Trophoblast cell (in vitro differentiated cells and primary cell): ENCODE data around the gene APEX1.
"Not testable (repeated sequence)": the region's sequence is repeated elsewhere in the genome, so short reads cannot be mapped to it uniquely, and the experiment has no call there.

Experiments
- DNase-seq, 2 donors: peaks; one replicate each; pipeline ENCODE4 v3.0.0-alpha.2; 2016
- H2AFZ ChIP-seq: 2 replicates; pipeline ENCODE4 v1.6.1; 2013; ENCODE audit warnings: low read length, moderate library complexity, mild to moderate bottlenecking; ENCODE audit not compliant: insufficient read depth, poor library complexity
- H2AK5ac ChIP-seq: 2 replicates; pipeline ENCODE4 v1.6.1; 2013; ENCODE audit warnings: mild to moderate bottlenecking, low read length
- H2BK120ac ChIP-seq: 2 replicates; pipeline ENCODE4 v1.6.1; 2013; ENCODE audit warnings: low read length, mild to moderate bottlenecking, moderate library complexity; ENCODE audit not compliant: insufficient read depth, poor library complexity
- H2BK12ac ChIP-seq: 2 replicates; pipeline ENCODE4 v1.6.1; 2013; ENCODE audit warnings: mild to moderate bottlenecking, low read length, moderate library complexity
- H2BK5ac ChIP-seq: 2 replicates; pipeline ENCODE4 v1.6.1; 2013; ENCODE audit warnings: low read length, low read depth, moderate library complexity, mild to moderate bottlenecking; ENCODE audit not compliant: poor library complexity
- H3K14ac ChIP-seq: 2 replicates; pipeline ENCODE4 v1.6.1; 2013; ENCODE audit warnings: mild to moderate bottlenecking, low read length
- H3K18ac ChIP-seq: 2 replicates; pipeline ENCODE4 v1.6.1; 2013; ENCODE audit warnings: mild to moderate bottlenecking, low read length
- H3K23ac ChIP-seq: 2 replicates; pipeline ENCODE4 v1.6.1; 2013; ENCODE audit warnings: low read length
- H3K27ac ChIP-seq: 2 replicates; pipeline ENCODE4 v1.5.1; 2013; ENCODE audit warnings: low read depth, mild to moderate bottlenecking, inconsistent platforms, low read length, moderate library complexity
- H3K27me3 ChIP-seq: 2 replicates; pipeline ENCODE4 v1.6.1; 2013; ENCODE audit warnings: inconsistent platforms, mild to moderate bottlenecking, low read length, moderate library complexity; ENCODE audit not compliant: insufficient read depth
- H3K36me3 ChIP-seq, 2 experiments: 1 replicate in 1 of 2; 2 replicates in 1 of 2; pipeline ENCODE4 v1.6.1; 2013; ENCODE audit warnings: low read length in 2 of 2, mild to moderate bottlenecking in 2 of 2, moderate library complexity in 1 of 2; ENCODE audit not compliant: insufficient read depth in 2 of 2, control insufficient read depth in 1 of 2
- H3K4ac ChIP-seq: 2 replicates; pipeline ENCODE4 v1.6.1; 2013; ENCODE audit warnings: low read depth, mild to moderate bottlenecking, low read length, moderate library complexity
- H3K4me1 ChIP-seq, 2 experiments: 1 replicate in 1 of 2; 2 replicates in 1 of 2; pipeline ENCODE4 v1.6.1; 2013; ENCODE audit warnings: low read length in 2 of 2, mild to moderate bottlenecking in 2 of 2, moderate library complexity in 1 of 2; ENCODE audit not compliant: insufficient read depth in 2 of 2, control insufficient read depth in 1 of 2
- H3K4me2 ChIP-seq: 2 replicates; pipeline ENCODE4 v1.6.1; 2013; ENCODE audit warnings: inconsistent platforms, mild to moderate bottlenecking, low read length, moderate library complexity
- H3K4me3 ChIP-seq: 2 replicates; pipeline ENCODE4 v1.5.1; 2013; ENCODE audit warnings: mild to moderate bottlenecking, low read depth, low read length, inconsistent platforms
- H3K79me1 ChIP-seq: one replicate; pipeline ENCODE4 v1.6.1; 2013; ENCODE audit warnings: low read length
- H3K79me2 ChIP-seq: 2 replicates; pipeline ENCODE4 v1.6.1; 2013; ENCODE audit warnings: low read length, mild to moderate bottlenecking; ENCODE audit not compliant: control insufficient read depth, insufficient read depth, poor library complexity
- H3K9ac ChIP-seq: 2 replicates; pipeline ENCODE4 v1.6.1; 2013; ENCODE audit warnings: mild to moderate bottlenecking, low read length
- H3K9me3 ChIP-seq: 2 replicates; pipeline ENCODE4 v1.6.1; 2013; ENCODE audit warnings: low read depth, mild to moderate bottlenecking, control low read depth, inconsistent platforms, low read length; ENCODE audit not compliant: insufficient read depth
- H4K12ac ChIP-seq: 2 replicates; pipeline ENCODE4 v1.6.1; 2013; ENCODE audit warnings: low read depth, mild to moderate bottlenecking, low read length, moderate library complexity
- H4K8ac ChIP-seq: 2 replicates; pipeline ENCODE4 v1.6.1; 2013; ENCODE audit warnings: low read depth, mild to moderate bottlenecking, low read length, moderate library complexity
- H4K91ac ChIP-seq: one replicate; pipeline ENCODE4 v1.6.1; 2013; ENCODE audit warnings: low read depth, mild to moderate bottlenecking, low read length, moderate library complexity
- WGBS: extraction: QIAGEN DNeasy Blood & Tissue Kit; methylation state at CpG from one replicate; pipeline ENCODE4 v1.1.7; 2013; ENCODE audit warnings: missing lambda C conversion rate; ENCODE audit not compliant: insufficient read length, insufficient coverage; ENCODE audit errors: extremely low coverage; 5-methylcytosine and 5-hydroxymethylcytosine counted together

Gene APEX1

DNA sequence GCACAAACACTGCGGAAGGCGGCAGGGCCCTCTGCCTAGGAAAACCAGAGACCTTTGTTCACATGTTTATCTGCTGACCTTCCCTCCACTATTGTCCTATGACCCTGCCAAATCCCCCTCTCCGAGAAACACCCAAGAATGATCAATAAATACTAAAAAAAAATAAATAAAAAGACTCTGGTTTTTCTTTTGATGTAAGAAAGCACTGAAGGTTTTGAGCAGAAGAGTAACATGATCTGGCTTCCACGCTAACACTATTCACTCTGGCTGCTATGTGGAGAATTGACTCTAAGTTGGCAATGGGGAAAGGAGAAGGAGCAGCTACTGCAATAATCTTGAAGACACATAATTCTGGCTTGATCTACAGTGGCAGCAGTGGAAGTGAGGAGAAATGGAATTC lies 11.4 kb upstream of the APEX1 start:
- H2BK12ac ChIP-seq, H3K14ac ChIP-seq, H3K4ac ChIP-seq, H3K79me2 ChIP-seq, H3K4me2 ChIP-seq, H3K27me3 ChIP-seq, H3K9me3 ChIP-seq, H2BK5ac ChIP-seq, H3K18ac ChIP-seq, H3K79me1 ChIP-seq, H2BK120ac ChIP-seq, H4K12ac ChIP-seq, H2AFZ ChIP-seq, H3K9ac ChIP-seq, H3K27ac ChIP-seq, DNase-seq, H2AK5ac ChIP-seq, H3K4me1 ChIP-seq, H3K4me3 ChIP-seq, H4K91ac ChIP-seq, H3K23ac ChIP-seq, H4K8ac ChIP-seq: not testable (repeated sequence)
- peaks cover 12 to 29% of the 10 kb centered on the region in 2 experiments for H3K36me3 ChIP-seq
- WGBS = no CpG with 5 or more reads among the region's 4 CpGs

DNA sequence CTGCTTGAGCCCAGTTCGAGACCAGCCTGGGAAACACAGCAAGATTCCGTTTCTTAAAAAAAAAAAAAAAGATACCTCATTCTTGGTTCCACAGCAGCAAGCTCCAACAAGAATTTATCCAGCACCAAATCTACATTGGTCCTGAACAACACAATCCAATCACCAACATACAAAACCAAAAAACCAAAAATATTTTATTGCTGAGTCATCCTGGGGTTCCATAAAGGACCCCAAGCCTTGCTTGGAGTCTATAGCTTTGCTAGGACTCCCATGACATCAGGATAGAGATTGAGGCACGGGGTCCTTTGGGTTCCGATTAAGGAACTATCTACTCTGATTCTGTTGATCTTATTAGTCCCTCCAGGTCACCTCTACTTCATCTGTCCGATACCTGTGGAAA lies 8.1 kb upstream of the APEX1 start:
- Histone ChIP-seq H3K9me3 (peaks cover 2% of the 10 kb centered on the region), H3K27me3 (no peaks in the 10 kb centered on the region), H3K4ac (no peak overlapping the region), H3K79me1 (no peaks in the 10 kb centered on the region), H2BK5ac (no peak overlapping the region), H4K12ac (no peak overlapping the region), H3K4me1 (no peaks in the 10 kb centered on the region), H2BK12ac (no peak overlapping the region), H2BK120ac (no peak overlapping the region), H3K14ac (no peak overlapping the region), H2AK5ac (no peak overlapping the region), H3K27ac (no peak overlapping the region), H3K36me3 (peaks cover 19 to 48% of the 10 kb centered on the region in 2 experiments), H3K18ac (no peak overlapping the region), H2AFZ (no peak overlapping the region), H4K91ac (no peak overlapping the region), H3K9ac (no peak overlapping the region), H3K4me2 (no peak overlapping the region), H3K79me2 (no peaks in the 10 kb centered on the region), H4K8ac (no peak overlapping the region), H3K23ac (no peak overlapping the region), H3K4me3 (no peak overlapping the region)
- no peak for DNase-seq
- no CpG with 5 or more reads among the region's 5 CpGs for WGBS

DNA sequence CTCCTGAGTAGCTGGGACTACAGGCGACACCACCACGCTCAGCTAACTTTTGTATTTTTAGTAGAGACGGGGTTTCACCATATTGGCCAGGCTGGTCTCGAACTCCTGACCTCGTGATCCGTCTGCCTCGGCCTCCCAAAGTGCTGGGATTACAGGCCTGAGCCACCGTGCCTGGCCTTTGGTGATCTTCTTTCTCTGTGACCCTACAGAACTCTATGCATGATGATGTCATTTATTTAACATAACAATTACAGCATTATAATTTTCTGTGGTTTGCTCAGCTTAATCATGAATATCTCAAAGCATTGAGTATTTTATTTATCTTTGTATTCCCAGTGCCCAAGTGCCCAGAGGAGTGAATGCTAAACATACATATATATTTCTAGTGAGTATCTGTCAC lies 2.2 kb upstream of the APEX1 start:
- not testable (repeated sequence) for H3K9me3 ChIP-seq, H3K23ac ChIP-seq, H4K8ac ChIP-seq, H3K27me3 ChIP-seq, H2BK5ac ChIP-seq, H3K4ac ChIP-seq, H4K12ac ChIP-seq, H3K27ac ChIP-seq, H2BK120ac ChIP-seq, H2AK5ac ChIP-seq, H3K4me3 ChIP-seq, H3K4me2 ChIP-seq, H2BK12ac ChIP-seq, DNase-seq, H3K14ac ChIP-seq, H3K18ac ChIP-seq, H3K9ac ChIP-seq, H4K91ac ChIP-seq, H3K4me1 ChIP-seq, H2AFZ ChIP-seq
- Histone ChIP-seq H3K36me3 (peaks cover 21 to 42% of the 10 kb centered on the region in 2 experiments), H3K79me2 (peaks cover 10% of the 10 kb centered on the region), H3K79me1 (peaks cover 12% of the 10 kb centered on the region)
- no CpG with 5 or more reads among the region's 8 CpGs for WGBS

DNA sequence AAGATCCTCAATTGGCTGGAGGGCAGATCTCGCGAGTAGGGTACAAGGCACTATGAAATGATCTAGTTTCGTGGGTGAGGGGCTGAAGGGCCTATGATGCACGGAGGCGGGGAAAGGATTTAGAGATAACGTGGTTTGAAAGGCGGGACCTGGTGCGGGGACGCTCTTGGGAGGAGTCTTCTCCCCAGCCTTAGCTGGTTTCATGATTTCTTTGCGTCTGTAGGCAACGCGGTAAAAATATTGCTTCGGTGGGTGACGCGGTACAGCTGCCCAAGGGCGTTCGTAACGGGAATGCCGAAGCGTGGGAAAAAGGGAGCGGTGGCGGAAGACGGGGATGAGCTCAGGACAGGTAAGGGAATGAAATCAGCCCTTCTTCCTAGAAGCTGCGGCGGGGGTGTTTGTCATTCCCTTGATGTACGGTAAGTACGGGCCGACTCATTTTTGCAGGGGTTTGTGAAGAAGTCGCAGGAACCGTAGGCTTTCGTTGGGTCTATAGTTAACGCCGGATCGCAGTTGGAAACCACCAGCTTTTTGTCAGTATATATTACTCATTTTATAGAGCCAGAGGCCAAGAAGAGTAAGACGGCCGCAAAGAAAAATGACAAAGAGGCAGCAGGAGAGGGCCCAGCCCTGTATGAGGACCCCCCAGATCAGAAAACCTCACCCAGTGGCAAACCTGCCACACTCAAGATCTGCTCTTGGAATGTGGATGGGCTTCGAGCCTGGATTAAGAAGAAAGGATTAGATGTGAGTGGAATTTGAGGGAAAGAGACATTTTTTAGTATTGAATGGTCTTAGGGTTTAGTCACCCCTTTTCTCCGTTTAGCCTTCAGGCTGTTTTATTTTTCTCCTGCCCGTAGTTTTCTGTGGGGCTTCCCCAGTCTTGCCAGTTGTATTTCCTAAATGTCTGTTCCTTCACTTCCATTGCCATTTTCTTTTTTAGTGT lies 602 bp downstream of the APEX1 start:
- peak overlapping the region; percentile 23 for H3K14ac ChIP-seq
- peak overlapping the region; percentile 74 for H2BK120ac ChIP-seq
- peak; percentile 61 to 75 for DNase-seq
- H3K9ac ChIP-seq = peak overlapping the region; percentile 99
- WGBS = no CpG with 5 or more reads among the region's 39 CpGs
- H2BK5ac ChIP-seq = peak overlapping the region; percentile 3
- H3K4me2 ChIP-seq = peak overlapping the region; percentile 63
- peak overlapping the region; percentile 49 for H4K8ac ChIP-seq
- H3K27ac ChIP-seq = peak overlapping the region; percentile 75
- peaks cover 7 to 10% of the 10 kb centered on the region in 2 experiments for H3K4me1 ChIP-seq
- peaks cover 12% of the 10 kb centered on the region for H3K79me1 ChIP-seq
- no peak overlapping the region for H2BK12ac ChIP-seq
- peak overlapping the region; percentile 87 for H3K4ac ChIP-seq
- no peaks in the 10 kb centered on the region for H3K27me3 ChIP-seq
- H3K9me3 ChIP-seq = no peaks in the 10 kb centered on the region
- H4K12ac ChIP-seq = peak overlapping the region; percentile 3
- peaks cover 29 to 34% of the 10 kb centered on the region in 2 experiments for H3K36me3 ChIP-seq
- H3K4me3 ChIP-seq = peak overlapping the region; percentile 91
- peak overlapping the region; percentile 52 for H4K91ac ChIP-seq
- peak overlapping the region; percentile 62 for H3K18ac ChIP-seq
- peaks cover 12% of the 10 kb centered on the region for H3K79me2 ChIP-seq
- H2AK5ac ChIP-seq = no peak overlapping the region
- peak overlapping the region; percentile 41 for H2AFZ ChIP-seq
- H3K23ac ChIP-seq = no peak overlapping the region
